GM12891 (cell line): ENCODE measurements around the gene OR2AG1.

ENCODE experiments used
- PAX5 ChIP-seq: IDR thresholded peaks from 2 replicates; pipeline ENCODE4 v1.6.1; 2011; ENCODE audit warnings: low read length, moderate library complexity, mild to moderate bottlenecking; ENCODE audit not compliant: insufficient read depth, severe bottlenecking
- POLR2A ChIP-seq: IDR thresholded peaks from 2 replicates; pipeline ENCODE4 v1.6.1; 2011; ENCODE audit warnings: low read depth, low read length, control low read depth
- POLR2AphosphoS5 ChIP-seq: IDR thresholded peaks from 2 replicates; pipeline ENCODE4 v1.6.1; 2011; ENCODE audit warnings: low read depth, low read length, control low read depth
- POU2F2 ChIP-seq: IDR thresholded peaks from 2 replicates; pipeline ENCODE4 v1.6.1; 2011; ENCODE audit warnings: low read depth, mild to moderate bottlenecking, control low read depth, low read length, moderate library complexity
- SPI1 ChIP-seq: IDR thresholded peaks from 2 replicates; pipeline ENCODE4 v1.6.1; 2011; ENCODE audit warnings: low read depth, low read length, control low read depth
- TAF1 ChIP-seq: IDR thresholded peaks from 2 replicates; pipeline ENCODE4 v1.6.1; 2011; ENCODE audit warnings: low read depth, low read length, control low read depth

DNA sequence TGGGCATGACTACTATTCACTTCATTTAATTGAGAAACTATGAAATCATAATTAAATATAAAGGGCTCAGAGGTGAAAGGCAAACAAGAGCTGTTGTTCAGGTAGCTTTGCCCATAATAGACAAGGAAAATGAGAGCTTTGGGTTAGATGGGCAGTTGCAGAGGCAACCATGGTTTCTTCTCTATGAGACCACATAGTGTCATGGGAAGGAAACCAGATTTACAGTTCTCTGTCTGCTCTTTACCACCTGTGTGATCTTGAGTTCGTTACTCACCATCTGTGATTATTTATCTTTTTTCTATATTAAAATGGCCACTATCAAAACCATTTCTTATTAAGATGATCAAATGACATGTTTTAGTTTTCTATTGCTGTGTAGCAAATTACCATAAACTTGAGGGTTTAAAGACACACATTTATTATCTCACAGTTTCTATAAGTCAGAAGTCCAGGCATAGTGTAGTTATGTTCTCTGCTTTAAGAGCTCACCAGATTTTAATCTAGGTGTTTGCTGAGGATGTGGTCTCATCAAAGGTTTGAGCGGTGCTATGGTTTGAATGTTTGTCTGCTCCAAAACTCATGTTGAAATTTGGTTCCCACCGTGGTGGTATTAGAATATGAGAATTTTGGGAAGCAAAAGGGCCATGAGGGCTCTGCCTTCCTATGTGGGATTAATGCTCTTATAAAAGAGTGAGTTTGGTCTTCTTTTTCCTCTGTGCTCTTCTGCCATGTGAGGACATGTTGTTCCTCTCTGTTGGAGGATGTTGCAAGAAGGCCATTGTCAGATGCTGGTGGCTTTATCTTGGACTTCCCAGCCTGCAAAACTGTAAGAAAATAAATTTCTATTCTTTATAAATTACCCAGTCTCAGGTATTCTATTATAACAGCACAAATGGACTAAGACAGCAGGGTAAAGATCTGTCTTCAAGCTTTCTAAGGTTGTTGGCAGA lies 49.2 kb upstream of the OR2AG1 start:
- no peak for TF ChIP-seq POLR2A
- TF ChIP-seq POLR2AphosphoS5: no peak
- no peak for TF ChIP-seq SPI1
- no peak for TF ChIP-seq TAF1
- no peak for TF ChIP-seq PAX5
- no peak for TF ChIP-seq POU2F2
